IPS-NIHi7 (cell line): Measurements from ENCODE around the gene PGP.
A peak's percentile ranks its signal among the peaks of the same experiment; 100 is the strongest.
"Not testable (repeated sequence)": the region's sequence is repeated elsewhere in the genome, so short reads cannot be mapped to it uniquely, and the experiment has no call there.

ENCODE experiments used
- DNase-seq: peaks from one replicate; pipeline ENCODE4 v3.0.0; 2012; ENCODE audit warnings: mixed read lengths; ENCODE audit errors: extremely low spot score

The PGP gene

DNA sequence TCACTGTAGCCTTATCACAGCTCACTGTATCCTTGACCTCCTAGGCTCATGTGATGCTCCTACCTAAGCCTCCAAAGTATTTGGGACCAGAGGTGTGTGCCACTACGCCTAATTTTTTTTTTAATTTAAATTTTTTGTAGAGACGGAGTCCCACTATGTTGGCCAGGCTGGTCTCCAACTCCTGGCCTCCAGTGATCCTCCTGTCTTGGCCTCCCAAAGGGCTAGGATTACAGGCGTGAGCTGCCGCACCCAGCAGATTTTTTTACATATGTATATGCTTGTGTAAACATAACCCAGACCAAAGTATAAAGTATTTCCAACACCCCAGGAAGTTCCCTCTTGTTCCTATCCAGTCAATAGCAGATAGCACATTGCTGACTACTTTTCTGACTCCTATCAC lies 1.7 kb upstream of the PGP start:
- DNase-seq: no peak

GRCh38 chr16:2213817-2214718 lies 572 bp downstream of the PGP start:
- DNase-seq: no peak

DNA sequence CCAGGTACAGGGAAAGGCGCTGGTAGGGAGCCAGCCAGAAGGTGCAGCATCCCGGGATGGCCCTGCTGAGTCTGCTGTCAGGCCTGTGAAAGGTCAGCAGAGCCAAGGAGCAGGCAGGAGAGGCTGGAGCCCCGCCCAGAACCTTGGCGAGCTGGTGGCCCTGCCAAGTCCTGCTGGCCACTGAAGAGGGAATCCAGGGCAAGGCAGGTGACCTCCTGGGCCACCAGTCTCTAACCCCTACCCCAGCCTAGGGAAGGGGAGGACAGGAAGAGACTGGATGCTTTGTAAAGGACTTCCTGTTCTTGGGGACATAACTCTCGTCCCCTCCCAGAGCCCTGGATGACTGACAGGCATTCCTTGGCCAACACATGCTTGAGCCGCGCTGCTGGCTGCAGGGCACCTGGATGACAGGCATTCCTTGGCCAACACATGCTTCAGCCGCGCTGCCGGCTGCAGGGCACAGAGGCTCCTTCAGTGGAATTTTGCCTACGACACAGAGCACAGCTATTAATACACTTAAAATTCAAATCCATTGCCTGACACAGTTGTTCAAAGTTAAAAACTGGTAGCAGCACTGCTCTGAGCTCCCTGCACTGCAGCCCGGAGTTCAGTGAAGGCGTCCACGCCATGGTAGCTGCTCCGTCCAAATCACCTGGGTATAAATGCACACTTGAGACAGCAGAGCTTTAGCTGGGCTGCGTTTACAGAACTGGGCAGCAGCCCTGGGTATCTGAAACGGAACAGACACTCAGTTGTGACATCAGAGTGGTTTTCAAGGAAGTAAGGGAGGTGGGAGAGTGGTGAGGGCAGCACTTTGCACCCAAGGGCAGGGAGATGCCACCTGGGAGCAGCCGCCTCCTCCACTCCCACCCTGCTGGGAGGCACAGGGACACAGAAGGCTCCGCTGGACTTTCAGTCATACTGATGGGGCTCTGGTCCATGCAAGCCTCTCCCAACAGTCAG lies 2.0 kb downstream of the PGP start:
- DNase-seq: no peak

DNA sequence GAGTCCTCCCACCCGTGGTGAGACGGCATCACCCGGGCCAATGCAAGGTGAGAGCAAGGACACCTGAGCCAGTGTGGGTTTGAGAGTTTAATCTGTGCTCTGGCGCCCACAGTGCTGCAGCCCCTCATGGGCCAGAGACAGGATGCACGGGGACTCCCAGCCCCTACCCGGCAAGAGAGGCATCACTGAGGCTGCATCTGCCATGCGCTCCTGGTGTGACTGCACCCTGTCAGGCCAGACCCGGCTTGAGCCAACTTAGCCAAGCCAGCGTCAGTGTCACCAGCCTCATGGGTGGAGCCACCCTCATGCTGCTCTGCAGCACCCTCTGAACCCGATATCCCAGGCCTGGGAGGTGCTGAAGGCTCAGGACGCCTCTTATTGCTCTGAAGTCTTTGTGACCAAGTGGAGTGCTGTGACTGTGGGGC lies 2.7 kb downstream of the PGP start:
- DNase-seq: no peak

- DNase-seq: no peak
These were observed 4.0 kb downstream of the PGP start, which contains the start of gene BRICD5 for GRCh38 chr16:2210386-2211365. Gene BRICD5 (minus strand): TSS chr16:2210863. CDS start chr16:2210833, 30 bp downstream.

DNA sequence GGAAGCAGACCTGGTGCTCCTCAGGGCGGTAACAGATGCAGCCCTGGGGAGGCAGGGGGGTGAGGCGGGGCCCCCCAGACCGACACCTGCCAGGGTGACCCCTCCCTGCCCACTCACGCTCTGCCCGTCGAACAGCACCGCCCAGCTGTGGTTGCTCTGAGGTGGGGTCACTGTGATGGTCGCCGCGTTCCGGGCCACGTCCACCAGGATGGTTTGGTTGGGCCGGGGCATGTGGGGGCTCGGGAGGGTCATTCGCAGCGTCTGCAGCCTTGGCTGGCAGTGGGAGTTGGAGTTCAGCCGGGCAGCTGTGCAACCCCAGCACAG lies 4.7 kb downstream of the PGP start:
- no peak for DNase-seq

- no peak for DNase-seq
These were observed 5.2 kb downstream of the PGP start for GRCh38 chr16:2209258-2210008.

- no peak for DNase-seq
These were observed 5.9 kb downstream of the PGP start for GRCh38 chr16:2208772-2209171.

DNA sequence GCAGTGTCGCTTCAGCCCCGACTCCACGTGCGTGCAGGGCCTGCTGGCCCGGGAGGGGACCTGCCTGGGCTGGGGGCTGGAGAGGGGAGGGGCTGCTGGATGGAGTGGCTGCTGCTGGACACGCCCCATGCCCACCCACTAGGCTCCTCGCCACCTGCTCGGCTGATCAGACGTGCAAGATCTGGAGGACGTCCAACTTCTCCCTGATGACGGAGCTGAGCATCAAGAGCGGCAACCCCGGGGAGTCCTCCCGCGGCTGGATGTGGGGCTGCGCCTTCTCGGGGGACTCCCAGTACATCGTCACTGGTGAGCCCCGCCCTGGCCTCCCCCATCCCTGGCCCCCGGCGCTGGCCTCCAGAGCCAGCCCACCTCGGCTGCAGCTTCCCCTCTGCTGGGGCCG lies 6.3 kb downstream of the PGP start:
- DNase-seq: no peak

DNA sequence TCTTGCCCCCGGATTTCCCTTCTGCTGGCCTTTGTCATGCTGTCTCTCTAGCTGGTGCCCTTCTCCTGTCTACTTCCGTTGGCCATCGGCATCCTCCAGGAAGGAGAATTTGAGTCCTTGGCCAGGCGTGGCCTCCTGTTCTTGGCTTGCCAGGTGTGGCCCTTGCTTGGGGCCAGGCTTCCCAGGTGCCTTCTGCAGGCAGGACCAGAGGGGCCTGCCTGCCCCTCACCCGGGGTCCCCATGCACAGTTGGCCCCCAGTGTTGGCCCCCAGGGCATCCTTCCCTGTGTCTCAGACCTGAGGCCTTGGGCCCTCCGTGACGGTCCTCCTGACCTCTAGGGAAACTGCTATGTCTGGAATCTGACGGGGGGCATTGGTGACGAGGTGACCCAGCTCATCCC lies 6.8 kb downstream of the PGP start:
- no peak for DNase-seq

DNA sequence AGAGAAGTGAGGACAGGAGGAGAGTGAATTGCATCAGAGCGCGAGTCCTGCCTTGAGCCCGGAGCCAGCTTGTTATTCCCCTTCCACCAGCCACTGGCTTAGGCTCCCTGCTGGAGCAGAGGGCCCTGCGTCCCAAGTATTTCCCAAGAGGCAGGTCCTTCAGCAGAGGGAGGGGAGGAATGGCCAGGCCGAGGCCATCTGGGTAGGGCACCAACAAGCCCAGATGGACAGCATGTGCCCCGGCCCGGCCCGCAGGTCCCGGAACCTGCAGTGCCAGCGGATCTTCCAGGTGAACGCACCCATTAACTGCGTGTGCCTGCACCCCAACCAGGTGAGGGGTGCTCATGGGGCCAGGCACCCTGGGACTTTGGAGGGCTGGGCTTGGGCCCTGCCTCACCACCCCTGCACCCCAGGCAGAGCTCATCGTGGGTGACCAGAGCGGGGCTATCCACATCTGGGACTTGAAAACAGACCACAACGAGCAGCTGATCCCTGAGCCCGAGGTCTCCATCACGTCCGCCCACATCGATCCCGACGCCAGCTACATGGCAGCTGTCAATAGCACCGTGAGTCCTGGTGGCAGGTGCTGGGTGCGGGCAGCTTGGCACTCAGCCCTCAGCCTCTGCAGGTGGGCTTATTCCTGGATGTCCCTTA lies 7.7 kb downstream of the PGP start:
- DNase-seq: no peak

- no peak for DNase-seq
These were observed 8.2 kb downstream of the PGP start for GRCh38 chr16:2206420-2206779.

DNA sequence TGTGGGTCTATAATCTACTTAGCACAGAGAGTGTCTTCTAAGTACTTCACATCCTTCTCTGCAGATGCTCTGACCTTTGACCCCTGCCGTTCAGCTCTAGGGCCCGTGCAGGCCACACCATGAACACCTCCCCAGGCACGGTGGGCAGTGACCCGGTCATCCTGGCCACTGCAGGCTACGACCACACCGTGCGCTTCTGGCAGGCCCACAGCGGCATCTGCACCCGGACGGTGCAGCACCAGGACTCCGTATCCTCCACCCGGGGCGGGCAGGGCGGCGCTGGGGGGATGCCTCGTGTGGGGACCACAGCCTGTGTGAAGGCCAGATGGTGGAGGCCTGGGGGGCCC lies 8.7 kb downstream of the PGP start:
- no peak for DNase-seq

DNA sequence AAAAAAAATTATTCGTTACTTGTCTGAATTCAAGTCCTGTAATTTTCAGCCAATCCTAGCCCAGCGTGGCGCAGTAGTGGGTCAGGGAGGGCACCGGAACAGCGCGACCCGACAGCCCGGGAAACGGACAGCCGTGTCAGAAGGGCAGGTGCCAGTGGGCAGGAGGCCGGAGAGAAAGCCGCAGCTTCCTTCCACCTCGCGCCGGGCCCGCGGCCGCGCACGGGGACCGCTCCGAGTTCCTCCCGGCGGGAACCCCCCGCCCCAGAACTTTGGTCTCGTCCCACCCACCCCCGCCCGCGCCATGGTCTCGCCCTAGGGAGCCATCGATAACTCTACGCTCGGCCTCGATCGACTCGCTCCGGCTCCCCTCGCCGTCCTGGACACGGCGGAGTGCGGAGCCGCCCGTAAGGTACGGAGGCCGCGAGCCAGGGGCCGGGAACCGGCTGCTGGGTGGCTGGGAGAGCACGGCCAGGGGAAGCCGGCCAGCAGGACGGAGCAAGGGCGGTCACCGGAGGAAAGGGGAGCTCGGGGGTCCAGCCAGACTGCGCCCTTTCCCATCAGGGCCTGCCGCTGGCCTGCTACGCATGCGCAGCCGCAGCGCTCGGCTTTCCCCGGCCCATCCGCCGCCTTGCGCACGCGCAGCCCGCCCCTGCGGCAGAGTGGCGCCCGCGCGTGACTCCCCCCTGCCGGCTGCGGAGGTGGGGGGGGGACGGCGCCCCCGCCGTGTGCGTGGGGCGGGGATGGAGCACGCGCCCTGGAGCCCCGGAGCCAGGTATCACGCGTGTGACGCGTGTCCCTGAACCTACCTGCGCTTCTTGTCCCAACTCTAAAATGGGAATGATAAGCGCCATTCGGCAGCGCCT lies 9.3 kb downstream of the PGP start, which contains the start of gene MLST8:
TSS of gene MLST8 (plus strand) at position 351 of the 863 bp plus-strand sequence. CDS start 632 bp downstream, outside the sequence.
- peak; percentile 92 for DNase-seq

DNA sequence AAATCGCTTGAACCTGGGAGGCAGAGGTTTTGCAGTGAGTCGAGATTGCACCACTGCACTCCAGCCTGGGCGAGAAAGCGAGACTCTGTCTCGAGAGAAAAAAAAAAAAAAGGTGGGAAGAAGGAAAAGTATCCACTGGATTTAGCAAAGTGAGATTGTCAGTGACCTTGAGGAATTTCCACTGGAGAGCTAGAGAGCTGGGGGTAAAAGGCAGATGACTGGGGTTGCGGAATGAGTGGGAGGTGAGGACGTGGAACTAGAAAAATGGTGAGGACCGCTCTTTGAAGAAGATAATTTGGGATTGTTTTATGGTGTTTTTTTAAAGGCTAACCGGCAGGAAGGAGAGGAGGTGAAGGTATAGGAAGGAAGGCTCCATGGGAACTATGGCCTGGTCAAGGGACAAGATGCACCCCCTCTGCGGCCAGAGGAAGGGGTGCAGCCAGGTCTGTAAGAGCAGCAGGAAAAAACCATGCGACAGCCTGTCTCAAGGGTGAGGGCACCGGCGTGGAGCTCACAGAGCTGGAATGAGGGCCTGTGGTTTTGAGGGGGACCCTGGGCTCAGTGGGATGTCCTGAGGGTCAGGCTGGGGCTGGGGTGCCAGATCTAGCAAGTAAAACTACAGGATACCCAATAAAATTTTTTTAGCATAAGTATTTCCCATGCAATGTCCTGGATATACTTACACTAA lies 10.1 kb downstream of the PGP start:
- no peak for DNase-seq

- DNase-seq: not testable (repeated sequence)
These were observed 11.4 kb downstream of the PGP start for GRCh38 chr16:2203119-2203688.

- DNase-seq: no peak
These were observed 14.3 kb downstream of the PGP start for GRCh38 chr16:2200313-2200712.

- DNase-seq: no peak
These were observed 15.0 kb downstream of the PGP start for GRCh38 chr16:2199621-2200139.
